Neural progenitor cell (in vitro differentiated cells): Measurements from ENCODE around the gene FBXL22.

Experiments
- CTCF ChIP-seq: fragments of 200-600 bp; sonication (generic); IDR thresholded peaks from 2 replicates; pipeline ENCODE4 v1.5.1; 2017; ENCODE audit warnings: antibody characterized with exemption, mild to moderate bottlenecking
- EZH2 ChIP-seq: fragments of 200-600 bp; sonication (generic); IDR thresholded peaks from 2 replicates; pipeline ENCODE4 v1.6.1; 2017; ENCODE audit warnings: antibody characterized with exemption, mild to moderate bottlenecking, moderate library complexity

- TF ChIP-seq CTCF (peak; percentile 78), EZH2 (no peak)
These were observed 13.1 kb downstream of the FBXL22 start for GRCh38 chr15:63610209-63610841.
